ENCODE data around the gene RRP15.
A peak's percentile ranks its signal among the peaks of the same experiment; 100 is the strongest.

Gene RRP15

DNA sequence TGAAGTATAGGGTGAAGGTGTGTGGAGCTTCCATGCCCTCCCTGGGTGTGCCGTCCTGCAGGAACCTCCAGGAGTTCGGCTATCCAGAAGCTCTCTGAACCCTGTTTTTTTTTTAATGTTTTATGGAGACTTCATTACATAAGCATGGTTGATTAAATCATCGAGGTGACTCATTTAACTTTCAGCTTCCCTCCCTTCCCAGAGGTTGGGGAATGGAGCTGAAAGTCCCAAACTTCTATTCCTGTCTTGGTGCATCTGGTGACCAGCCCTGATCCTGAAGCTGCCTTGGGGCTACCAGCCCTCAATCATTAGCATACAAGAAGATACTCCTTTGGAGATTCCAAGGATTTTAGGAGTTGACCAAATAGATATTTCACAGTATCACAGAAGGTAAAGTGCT is 9.5 kb downstream of the RRP15 start:
- DNase-seq (ENCODE audit: low read depth): no peak
- TF ChIP-seq, protein P1, sequence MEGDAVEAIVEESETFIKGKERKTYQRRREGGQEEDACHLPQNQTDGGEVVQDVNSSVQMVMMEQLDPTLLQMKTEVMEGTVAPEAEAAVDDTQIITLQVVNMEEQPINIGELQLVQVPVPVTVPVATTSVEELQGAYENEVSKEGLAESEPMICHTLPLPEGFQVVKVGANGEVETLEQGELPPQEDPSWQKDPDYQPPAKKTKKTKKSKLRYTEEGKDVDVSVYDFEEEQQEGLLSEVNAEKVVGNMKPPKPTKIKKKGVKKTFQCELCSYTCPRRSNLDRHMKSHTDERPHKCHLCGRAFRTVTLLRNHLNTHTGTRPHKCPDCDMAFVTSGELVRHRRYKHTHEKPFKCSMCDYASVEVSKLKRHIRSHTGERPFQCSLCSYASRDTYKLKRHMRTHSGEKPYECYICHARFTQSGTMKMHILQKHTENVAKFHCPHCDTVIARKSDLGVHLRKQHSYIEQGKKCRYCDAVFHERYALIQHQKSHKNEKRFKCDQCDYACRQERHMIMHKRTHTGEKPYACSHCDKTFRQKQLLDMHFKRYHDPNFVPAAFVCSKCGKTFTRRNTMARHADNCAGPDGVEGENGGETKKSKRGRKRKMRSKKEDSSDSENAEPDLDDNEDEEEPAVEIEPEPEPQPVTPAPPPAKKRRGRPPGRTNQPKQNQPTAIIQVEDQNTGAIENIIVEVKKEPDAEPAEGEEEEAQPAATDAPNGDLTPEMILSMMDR (IDR thresholded peaks at IDR 0.05; ENCODE audit: insufficient read depth, low read depth, low read length, missing control alignments): no peak
- no peak overlapping the region for H3K4me3 ChIP-seq (ENCODE audit: low read depth, low read length)

- H3K4me3 ChIP-seq (ENCODE audit: low read depth, low read length): no peak overlapping the region
- TF ChIP-seq, protein P1 (IDR thresholded peaks at IDR 0.05; ENCODE audit: insufficient read depth, low read depth, low read length, missing control alignments): no peak
- no peak for DNase-seq (ENCODE audit: low read depth)
Measured at GRCh38 chr1:218296162-218296561, 11.1 kb downstream of the RRP15 start.

DNA sequence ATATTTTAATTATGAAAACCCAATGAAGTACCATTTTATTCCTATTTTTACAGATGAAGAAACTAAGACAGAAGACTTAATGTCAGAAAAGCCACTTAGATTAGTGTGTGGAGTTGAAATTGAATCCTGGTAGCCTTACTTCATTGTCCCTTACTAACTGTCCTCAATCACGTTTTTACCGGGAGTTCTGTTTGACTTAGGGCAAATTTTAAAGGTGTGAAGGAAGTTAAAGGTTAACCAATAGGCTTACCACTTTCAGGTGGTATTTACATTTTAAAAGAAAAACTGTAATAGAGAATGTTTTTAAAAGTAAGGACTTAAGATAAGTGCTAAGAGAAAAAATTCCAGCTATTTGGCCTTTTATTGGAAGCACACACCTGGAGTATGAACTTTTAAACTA is 12.4 kb downstream of the RRP15 start:
- TF ChIP-seq, protein P1 (IDR thresholded peaks at IDR 0.05; ENCODE audit: insufficient read depth, low read depth, low read length, missing control alignments): no peak
- no peak overlapping the region for H3K4me3 ChIP-seq (ENCODE audit: low read depth, low read length)
- DNase-seq (ENCODE audit: low read depth): no peak

DNA sequence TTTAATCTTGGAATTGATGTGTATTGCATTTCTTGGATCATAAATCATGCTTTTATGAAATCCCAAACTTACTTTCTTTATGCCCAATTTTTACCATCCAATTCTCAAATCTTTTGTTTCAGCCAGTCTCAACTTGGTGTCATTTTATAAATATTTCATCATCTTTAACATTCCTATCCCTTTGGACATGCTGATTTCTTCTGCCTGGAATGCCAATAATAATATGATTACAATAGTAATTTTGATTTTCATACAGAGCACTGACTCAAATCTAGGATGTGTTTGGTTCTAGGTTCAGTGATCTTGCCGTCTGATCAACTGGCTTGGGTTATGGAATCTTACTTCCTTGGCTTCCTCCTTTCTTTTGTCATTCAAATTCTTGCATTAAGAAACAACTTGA is 12.8 kb downstream of the RRP15 start:
- DNase-seq (ENCODE audit: low read depth): no peak
- H3K4me3 ChIP-seq (ENCODE audit: low read depth, low read length): no peak overlapping the region
- TF ChIP-seq, protein P1 (IDR thresholded peaks at IDR 0.05; ENCODE audit: insufficient read depth, low read depth, low read length, missing control alignments): no peak

- no peak overlapping the region for H3K4me3 ChIP-seq (ENCODE audit: low read depth, low read length)
- no peak for DNase-seq (ENCODE audit: low read depth)
- TF ChIP-seq, protein P1 (IDR thresholded peaks at IDR 0.05; ENCODE audit: insufficient read depth, low read depth, low read length, missing control alignments): no peak
Measured at GRCh38 chr1:218298398-218298797, 13.3 kb downstream of the RRP15 start.

DNA sequence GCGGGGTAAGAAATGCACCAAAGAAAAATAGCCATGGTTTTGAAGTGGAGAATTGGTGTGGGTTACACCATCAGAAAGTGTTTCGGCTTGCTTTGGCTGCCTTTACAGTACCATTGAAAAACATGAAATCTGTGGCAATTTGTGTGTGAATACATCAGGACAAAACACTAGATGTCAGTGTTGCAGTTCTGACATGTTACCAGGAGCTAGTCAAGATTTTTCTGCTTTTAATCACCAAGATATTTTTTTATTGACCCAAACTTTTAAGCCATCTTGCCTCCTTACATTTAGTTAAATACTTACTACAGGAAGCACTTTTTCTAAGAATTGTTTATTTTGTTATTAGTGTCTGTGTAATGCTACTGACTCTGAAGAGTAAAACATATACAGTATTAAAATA is 14.3 kb downstream of the RRP15 start:
- H3K4me3 ChIP-seq (ENCODE audit: low read depth, low read length): no peak overlapping the region
- peak; percentile 15 for DNase-seq (ENCODE audit: low read depth)
- TF ChIP-seq, protein P1 (IDR thresholded peaks at IDR 0.05; ENCODE audit: insufficient read depth, low read depth, low read length, missing control alignments): peak; percentile 28

GRCh38 chr1:218301217-218301616 is 16.1 kb downstream of the RRP15 start:
- no peak for DNase-seq (ENCODE audit: low read depth)
- TF ChIP-seq, protein P1 (IDR thresholded peaks at IDR 0.05; ENCODE audit: insufficient read depth, low read depth, low read length, missing control alignments): no peak
- H3K4me3 ChIP-seq (ENCODE audit: low read depth, low read length): no peak overlapping the region
